ENCODE results near the gene RPS25. TPM values are rescaled to one million over a fixed set of nuclear protein-coding genes. Genes with fewer than 3 reads are reported as not detected.

RPS25 gene
- 100 to 1,000 TPM; 743 to 915 (median 823) TPM for total RNA-seq
- 1,000 to 10,000 TPM; 1,404 to 1,607 TPM for polyA plus RNA-seq
- long read RNA-seq, donor 1, transcript RPS25-202 (5 exons, 835 nt) = major isoform, 316 of 606 reads
- long read RNA-seq, donor 1, transcript RPS25-204 (3 exons, 1,462 nt) = minor isoform, 270 of 606 reads
- long read RNA-seq, donor 1, partial matches to known transcripts = 10 of 606 reads
- long read RNA-seq, donor 1, other reads (novel, unspliced or antisense) = 5 of 606 reads
- long read RNA-seq, donor 2, transcript RPS25-204 (3 exons, 1,462 nt) = minor isoform, 331 of 736 reads
- long read RNA-seq, donor 2, transcript RPS25-202 (5 exons, 835 nt) = major isoform, 375 of 736 reads
- long read RNA-seq, donor 2, partial matches to known transcripts = 20 of 736 reads
- long read RNA-seq, donor 2, other reads (novel, unspliced or antisense) = 7 of 736 reads
- long read RNA-seq, donor 3, transcript RPS25-202 (5 exons, 835 nt) = major isoform, 70 of 103 reads
- long read RNA-seq, donor 3, transcript RPS25-204 (3 exons, 1,462 nt) = minor isoform, 24 of 103 reads
- long read RNA-seq, donor 3, partial matches to known transcripts = 1 of 103 reads
- long read RNA-seq, donor 3, other reads (novel, unspliced or antisense) = 7 of 103 reads

- Histone ChIP-seq H3K36me3 (peaks cover 0 to 73% (median 28%) of the 10 kb centered on the region in 9 donors), H3K4me3 (peak within 1 kb of the TSS; percentile 81 to 99 (median 86)), H3K4me1 (peaks cover 5 to 50% (median 44%) of the 10 kb centered on the region in 9 donors), H3K9me3 (no peaks in the 10 kb centered on the region), H3K27ac (peak within 1 kb of the TSS; percentile 80 to 98 (median 94)), H3K27me3 (no peaks in the 10 kb centered on the region)
- peak; percentile 93 to 96 for DNase-seq
- intact Hi-C loops (cut with DNase I) = loop anchor here in 3 of 10 donors (1.0 to 10.0 kb wide), 4 partner anchors 38 to 84 kb away; partner anchors contain the start of genes DPAGT1 (in 1 of the 3), HYOU1 (in 1 of the 3) and VPS11 (in 1 of the 3)
- TF ChIP-seq, protein P1, sequence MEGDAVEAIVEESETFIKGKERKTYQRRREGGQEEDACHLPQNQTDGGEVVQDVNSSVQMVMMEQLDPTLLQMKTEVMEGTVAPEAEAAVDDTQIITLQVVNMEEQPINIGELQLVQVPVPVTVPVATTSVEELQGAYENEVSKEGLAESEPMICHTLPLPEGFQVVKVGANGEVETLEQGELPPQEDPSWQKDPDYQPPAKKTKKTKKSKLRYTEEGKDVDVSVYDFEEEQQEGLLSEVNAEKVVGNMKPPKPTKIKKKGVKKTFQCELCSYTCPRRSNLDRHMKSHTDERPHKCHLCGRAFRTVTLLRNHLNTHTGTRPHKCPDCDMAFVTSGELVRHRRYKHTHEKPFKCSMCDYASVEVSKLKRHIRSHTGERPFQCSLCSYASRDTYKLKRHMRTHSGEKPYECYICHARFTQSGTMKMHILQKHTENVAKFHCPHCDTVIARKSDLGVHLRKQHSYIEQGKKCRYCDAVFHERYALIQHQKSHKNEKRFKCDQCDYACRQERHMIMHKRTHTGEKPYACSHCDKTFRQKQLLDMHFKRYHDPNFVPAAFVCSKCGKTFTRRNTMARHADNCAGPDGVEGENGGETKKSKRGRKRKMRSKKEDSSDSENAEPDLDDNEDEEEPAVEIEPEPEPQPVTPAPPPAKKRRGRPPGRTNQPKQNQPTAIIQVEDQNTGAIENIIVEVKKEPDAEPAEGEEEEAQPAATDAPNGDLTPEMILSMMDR (IDR thresholded peaks at IDR 0.05) = peak in 1 of 9 donors; percentile 30
- 0 to 1% methylated on average over 62 to 63 of the region's 63 CpGs for WGBS, 2 donors
- ATAC-seq = peak; percentile 95 to 98 (median 96)
Observed at GRCh38 chr11:119018074-119018938, at the start of gene RPS25, which contains the start of gene TRAPPC4. Gene RPS25, minus strand, starts transcription at chr11:119018343. Its CDS starts 59 bp downstream, at chr11:119018284. Gene TRAPPC4, plus strand, starts transcription at chr11:119018766. Its CDS starts 30 bp downstream, at chr11:119018796.

DNA sequence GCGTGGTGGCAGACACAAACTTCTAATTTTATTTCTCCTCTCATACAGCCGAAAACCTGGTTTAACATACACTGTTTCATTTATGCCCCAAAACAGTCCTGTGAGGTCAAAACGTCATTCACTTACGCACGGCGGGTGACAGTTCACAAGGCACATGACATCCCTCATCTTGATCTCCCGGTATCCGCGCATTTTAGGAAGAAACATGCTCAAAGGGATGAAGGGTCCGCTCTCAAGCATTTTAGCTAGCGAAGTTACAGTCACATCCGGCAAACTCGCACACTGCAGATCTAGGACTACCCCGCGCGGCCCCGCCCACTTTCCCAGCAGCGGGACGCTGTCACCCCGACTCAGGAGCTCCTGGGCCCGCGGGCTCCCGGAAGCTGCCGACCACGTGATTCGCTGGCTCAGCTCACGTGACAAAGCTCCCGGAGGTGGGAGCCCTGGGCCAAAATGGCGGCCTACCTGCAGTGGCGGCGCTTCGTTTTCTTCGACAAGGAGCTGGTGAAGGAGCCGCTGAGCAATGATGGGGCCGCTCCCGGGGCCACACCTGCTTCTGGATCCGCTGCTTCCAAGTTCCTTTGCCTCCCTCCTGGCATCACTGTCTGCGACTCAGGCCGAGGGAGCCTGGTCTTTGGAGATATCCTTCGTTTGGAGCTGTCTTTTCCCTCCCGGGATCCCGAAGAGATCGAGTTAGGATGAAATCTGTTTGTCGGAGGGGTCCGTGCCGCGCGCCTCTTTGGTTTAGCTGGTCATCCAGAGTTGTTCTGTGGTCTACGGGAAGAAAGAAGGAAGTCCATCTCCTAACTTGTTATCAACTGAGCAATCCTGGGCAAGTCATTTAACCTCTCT, 49.5 kb upstream of the RPS25 start, which contains the start of gene VPS11:
TSS of gene VPS11 (plus strand) at position 448 of the 852 bp plus-strand sequence. CDS start at position 454, 6 bp downstream.
- 0 to 1% methylated on average over 49 of the region's 49 CpGs for WGBS, 2 donors
- H3K36me3 ChIP-seq = peaks cover 0 to 48% (median 20%) of the 10 kb centered on the region in 9 donors
- peak; percentile 97 to 99 (median 99) for ATAC-seq
- H3K27me3 ChIP-seq = no peaks in the 10 kb centered on the region
- H3K27ac ChIP-seq = peak within 1 kb of the TSS; percentile 62 to 94 (median 88)
- intact Hi-C loops (cut with DNase I) = loop anchor here in 1 of 10 donors (10.0 kb wide), 1 partner anchor 53 kb away; the partner anchor contains the start of genes RPS25 and TRAPPC4
- TF ChIP-seq, protein P1 (IDR thresholded peaks at IDR 0.05) = no peak
- DNase-seq = peak; percentile 97 to 98
- H3K9me3 ChIP-seq = no peaks in the 10 kb centered on the region
- H3K4me3 ChIP-seq = peak within 1 kb of the TSS; percentile 65 to 99 (median 87)
- H3K4me1 ChIP-seq = peaks cover 4 to 38% (median 29%) of the 10 kb centered on the region in 9 donors

- WGBS, 2 donors = 74 to 77% methylated on average over 4 of the region's 4 CpGs
- no peak for ATAC-seq
Observed at GRCh38 chr11:119065369-119065768, 47.2 kb upstream of the RPS25 start.

More at GRCh38 chr11:119065369-119065768, 47.2 kb upstream of the RPS25 start:
- no peak overlapping the region for H3K27ac ChIP-seq
- no peak for DNase-seq
- H3K36me3 ChIP-seq = peaks cover 0 to 42% (median 4%) of the 10 kb centered on the region in 9 donors
- H3K27me3 ChIP-seq = no peaks in the 10 kb centered on the region
- H3K4me3 ChIP-seq = no peak overlapping the region
- intact Hi-C loops (cut with DNase I) = loop anchor here in 1 of 10 donors (10.0 kb wide), 1 partner anchor 51 kb away; the partner anchor contains the start of genes RPS25 and TRAPPC4
- TF ChIP-seq, protein P1 (IDR thresholded peaks at IDR 0.05) = peak in 5 of 9 donors; percentile 9 to 54 (median 17)
- H3K4me1 ChIP-seq = peaks cover 4 to 43% (median 29%) of the 10 kb centered on the region in 9 donors
- H3K9me3 ChIP-seq = no peaks in the 10 kb centered on the region

All from heart right ventricle (tissue), 16 donors.